Stimulated activated CD8-positive, alpha-beta memory T cell treated with anti-CD3 and anti-CD28 coated beads, Interleukin-7, amount 100 ng/mL, for 1 hour (primary cell): ENCODE measurements around the gene PTBP3.

Experiments used
- DNase-seq, 2 donors: peaks; one replicate each; pipeline ENCODE4 v3.0.0-alpha.2; 2020; ENCODE audit warnings: low read depth in 2 of 2

PTBP3 gene

GRCh38 chr9:112168197-112168596, 165.2 kb downstream of the PTBP3 start:
- DNase-seq, result no peak
